Measurements from ENCODE around the gene ZNF423.

ZNF423 gene

GRCh38 chr16:49477250-49477895, 378.5 kb downstream of the ZNF423 start:
- Histone ChIP-seq H3K4me1 (ENCODE audit: control insufficient read depth in 1 of 2, insufficient read depth in 2 of 2, low read length in 2 of 2) (no peaks in the 10 kb centered on the region), H3K4me3 (ENCODE audit: low read depth in 1 of 2, low read length in 2 of 2) (no peak overlapping the region), H3K27ac (ENCODE audit: low read depth, low read length) (no peak overlapping the region), H3K36me3 (ENCODE audit: control insufficient read depth in 1 of 2, insufficient read depth in 2 of 2, low read length in 2 of 2) (no peaks in the 10 kb centered on the region), H3K9ac (ENCODE audit: low read depth in 1 of 2, low read length in 2 of 2) (no peak overlapping the region), H3K9me3 (ENCODE audit: control insufficient read depth in 1 of 2, low read length in 2 of 2) (no peaks in the 10 kb centered on the region), H3K27me3 (ENCODE audit: control insufficient read depth in 1 of 2, insufficient read depth in 2 of 2, low read length in 2 of 2) (peaks cover 0 to 3% of the 10 kb centered on the region in 2 donors)

DNA sequence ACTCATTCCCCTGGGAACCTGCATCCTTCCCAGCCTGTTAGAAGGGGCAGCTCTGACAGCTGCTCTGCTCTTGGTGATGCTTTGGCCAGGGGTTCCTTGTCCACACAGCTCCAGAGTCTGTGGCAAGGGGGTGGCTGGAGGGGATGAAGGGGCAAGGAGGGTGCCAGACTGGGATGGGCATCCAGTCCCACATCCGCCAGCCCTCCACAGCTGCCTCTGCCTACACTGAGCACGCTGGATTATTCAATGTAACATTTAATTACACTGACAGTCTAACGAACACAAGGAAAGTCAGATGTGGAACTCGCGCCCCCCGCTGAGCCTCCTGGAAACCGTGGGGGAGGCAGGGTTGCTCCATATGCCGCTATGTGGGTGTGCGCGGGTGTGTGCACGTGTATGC, 381.2 kb downstream of the ZNF423 start:
- Histone ChIP-seq H3K36me3 (ENCODE audit: control insufficient read depth in 1 of 2, insufficient read depth in 2 of 2, low read length in 2 of 2) (no peaks in the 10 kb centered on the region), H3K9me3 (ENCODE audit: control insufficient read depth in 1 of 2, low read length in 2 of 2) (no peaks in the 10 kb centered on the region), H3K27me3 (ENCODE audit: control insufficient read depth in 1 of 2, insufficient read depth in 2 of 2, low read length in 2 of 2) (peaks cover 0 to 3% of the 10 kb centered on the region in 2 donors), H3K27ac (ENCODE audit: low read depth, low read length) (no peak overlapping the region), H3K4me3 (ENCODE audit: low read depth in 1 of 2, low read length in 2 of 2) (no peak overlapping the region), H3K4me1 (ENCODE audit: control insufficient read depth in 1 of 2, insufficient read depth in 2 of 2, low read length in 2 of 2) (no peaks in the 10 kb centered on the region), H3K9ac (ENCODE audit: low read depth in 1 of 2, low read length in 2 of 2) (no peak overlapping the region)

- Histone ChIP-seq H3K27me3 (ENCODE audit: control insufficient read depth in 1 of 2, insufficient read depth in 2 of 2, low read length in 2 of 2) (peaks cover 0 to 3% of the 10 kb centered on the region in 2 donors), H3K9me3 (ENCODE audit: control insufficient read depth in 1 of 2, low read length in 2 of 2) (no peaks in the 10 kb centered on the region), H3K9ac (ENCODE audit: low read depth in 1 of 2, low read length in 2 of 2) (no peak overlapping the region), H3K4me1 (ENCODE audit: control insufficient read depth in 1 of 2, insufficient read depth in 2 of 2, low read length in 2 of 2) (no peaks in the 10 kb centered on the region), H3K27ac (ENCODE audit: low read depth, low read length) (no peak overlapping the region), H3K36me3 (ENCODE audit: control insufficient read depth in 1 of 2, insufficient read depth in 2 of 2, low read length in 2 of 2) (no peaks in the 10 kb centered on the region), H3K4me3 (ENCODE audit: low read depth in 1 of 2, low read length in 2 of 2) (no peak overlapping the region)
These were observed 382.1 kb downstream of the ZNF423 start for GRCh38 chr16:49473773-49474172.

- no peaks in the 10 kb centered on the region for H3K4me1 ChIP-seq (ENCODE audit: control insufficient read depth in 1 of 2, insufficient read depth in 2 of 2, low read length in 2 of 2)
- H3K27me3 ChIP-seq (ENCODE audit: control insufficient read depth in 1 of 2, insufficient read depth in 2 of 2, low read length in 2 of 2): peaks cover 0 to 3% of the 10 kb centered on the region in 2 donors
- no peak overlapping the region for H3K4me3 ChIP-seq (ENCODE audit: low read depth in 1 of 2, low read length in 2 of 2)
- H3K9me3 ChIP-seq (ENCODE audit: control insufficient read depth in 1 of 2, low read length in 2 of 2): no peaks in the 10 kb centered on the region
- no peaks in the 10 kb centered on the region for H3K36me3 ChIP-seq (ENCODE audit: control insufficient read depth in 1 of 2, insufficient read depth in 2 of 2, low read length in 2 of 2)
- no peak overlapping the region for H3K9ac ChIP-seq (ENCODE audit: low read depth in 1 of 2, low read length in 2 of 2)
- no peak overlapping the region for H3K27ac ChIP-seq (ENCODE audit: low read depth, low read length)
These were observed 382.8 kb downstream of the ZNF423 start for GRCh38 chr16:49473131-49473530.

DNA sequence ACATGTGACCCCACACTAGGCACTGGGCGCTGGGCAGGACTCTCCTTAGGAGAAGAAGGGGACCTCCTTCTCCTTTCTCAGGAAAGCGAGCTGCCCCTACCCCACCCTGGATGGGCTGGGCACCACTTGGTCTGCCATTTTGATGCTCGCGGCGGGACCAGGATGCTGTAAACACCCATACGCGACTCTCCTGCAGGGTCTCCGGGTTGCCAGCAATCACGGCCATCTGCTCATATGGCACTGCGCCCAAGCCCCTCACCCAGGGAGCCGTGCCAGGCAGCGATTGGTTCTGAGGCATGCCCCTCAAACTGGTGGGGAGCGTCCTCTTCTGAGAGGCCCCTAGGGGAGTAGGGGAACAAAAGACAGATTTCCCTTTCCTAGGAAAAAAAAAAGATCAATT, 383.3 kb downstream of the ZNF423 start:
- no peak overlapping the region for H3K4me3 ChIP-seq (ENCODE audit: low read depth in 1 of 2, low read length in 2 of 2)
- H3K36me3 ChIP-seq (ENCODE audit: control insufficient read depth in 1 of 2, insufficient read depth in 2 of 2, low read length in 2 of 2): no peaks in the 10 kb centered on the region
- H3K9me3 ChIP-seq (ENCODE audit: control insufficient read depth in 1 of 2, low read length in 2 of 2): no peaks in the 10 kb centered on the region
- H3K27ac ChIP-seq (ENCODE audit: low read depth, low read length): no peak overlapping the region
- H3K4me1 ChIP-seq (ENCODE audit: control insufficient read depth in 1 of 2, insufficient read depth in 2 of 2, low read length in 2 of 2): no peaks in the 10 kb centered on the region
- H3K27me3 ChIP-seq (ENCODE audit: control insufficient read depth in 1 of 2, insufficient read depth in 2 of 2, low read length in 2 of 2): peaks cover 0 to 3% of the 10 kb centered on the region in 2 donors
- H3K9ac ChIP-seq (ENCODE audit: low read depth in 1 of 2, low read length in 2 of 2): no peak overlapping the region

GRCh38 chr16:49471038-49471727, 384.7 kb downstream of the ZNF423 start:
- Histone ChIP-seq H3K9me3 (ENCODE audit: control insufficient read depth in 1 of 2, low read length in 2 of 2) (no peaks in the 10 kb centered on the region), H3K4me1 (ENCODE audit: control insufficient read depth in 1 of 2, insufficient read depth in 2 of 2, low read length in 2 of 2) (no peaks in the 10 kb centered on the region), H3K36me3 (ENCODE audit: control insufficient read depth in 1 of 2, insufficient read depth in 2 of 2, low read length in 2 of 2) (no peaks in the 10 kb centered on the region), H3K4me3 (ENCODE audit: low read depth in 1 of 2, low read length in 2 of 2) (no peak overlapping the region), H3K27ac (ENCODE audit: low read depth, low read length) (no peak overlapping the region), H3K9ac (ENCODE audit: low read depth in 1 of 2, low read length in 2 of 2) (no peak overlapping the region), H3K27me3 (ENCODE audit: control insufficient read depth in 1 of 2, insufficient read depth in 2 of 2, low read length in 2 of 2) (peaks cover 0 to 1% of the 10 kb centered on the region in 2 donors)

- no peak overlapping the region for H3K4me3 ChIP-seq (ENCODE audit: low read depth in 1 of 2, low read length in 2 of 2)
- no peaks in the 10 kb centered on the region for H3K27me3 ChIP-seq (ENCODE audit: control insufficient read depth in 1 of 2, insufficient read depth in 2 of 2, low read length in 2 of 2)
- H3K36me3 ChIP-seq (ENCODE audit: control insufficient read depth in 1 of 2, insufficient read depth in 2 of 2, low read length in 2 of 2): no peaks in the 10 kb centered on the region
- H3K9ac ChIP-seq (ENCODE audit: low read depth in 1 of 2, low read length in 2 of 2): no peak overlapping the region
- H3K27ac ChIP-seq (ENCODE audit: low read depth, low read length): no peak overlapping the region
- no peaks in the 10 kb centered on the region for H3K4me1 ChIP-seq (ENCODE audit: control insufficient read depth in 1 of 2, insufficient read depth in 2 of 2, low read length in 2 of 2)
- no peaks in the 10 kb centered on the region for H3K9me3 ChIP-seq (ENCODE audit: control insufficient read depth in 1 of 2, low read length in 2 of 2)
These were observed 385.4 kb downstream of the ZNF423 start for GRCh38 chr16:49470513-49470991.

DNA sequence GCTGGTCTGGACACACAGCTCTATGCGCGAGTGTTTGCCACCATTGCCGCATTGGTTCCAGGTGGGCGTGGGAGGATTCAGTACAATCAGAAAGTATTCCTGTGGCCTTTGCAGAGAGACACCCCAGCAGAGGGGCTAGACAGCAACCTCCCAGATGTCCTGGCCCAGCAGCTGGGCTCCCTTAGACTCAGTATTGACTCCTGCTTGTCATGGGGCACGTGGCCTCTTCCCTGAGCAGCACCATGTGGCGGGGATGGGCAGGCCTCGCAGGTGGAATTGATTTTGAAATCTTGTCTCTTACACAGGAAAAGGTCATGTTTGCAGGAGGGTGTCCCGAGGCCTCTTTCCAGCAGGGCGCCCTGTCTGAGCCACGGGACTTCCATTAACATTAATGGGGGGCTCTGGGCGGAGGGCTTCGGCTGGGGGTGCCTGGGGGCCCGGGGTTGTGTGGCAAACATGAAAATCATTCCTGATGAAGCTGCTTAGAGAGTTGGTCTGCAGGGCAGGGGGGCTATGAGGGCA, 385.9 kb downstream of the ZNF423 start:
- Histone ChIP-seq H3K4me1 (ENCODE audit: control insufficient read depth in 1 of 2, insufficient read depth in 2 of 2, low read length in 2 of 2) (no peaks in the 10 kb centered on the region), H3K27ac (ENCODE audit: low read depth, low read length) (no peak overlapping the region), H3K4me3 (ENCODE audit: low read depth in 1 of 2, low read length in 2 of 2) (no peak overlapping the region), H3K9me3 (ENCODE audit: control insufficient read depth in 1 of 2, low read length in 2 of 2) (no peaks in the 10 kb centered on the region), H3K9ac (ENCODE audit: low read depth in 1 of 2, low read length in 2 of 2) (no peak overlapping the region), H3K36me3 (ENCODE audit: control insufficient read depth in 1 of 2, insufficient read depth in 2 of 2, low read length in 2 of 2) (no peaks in the 10 kb centered on the region), H3K27me3 (ENCODE audit: control insufficient read depth in 1 of 2, insufficient read depth in 2 of 2, low read length in 2 of 2) (no peaks in the 10 kb centered on the region)

- H3K27me3 ChIP-seq (ENCODE audit: control insufficient read depth in 1 of 2, insufficient read depth in 2 of 2, low read length in 2 of 2): peaks cover 0 to 2% of the 10 kb centered on the region in 2 donors
- H3K4me1 ChIP-seq (ENCODE audit: control insufficient read depth in 1 of 2, insufficient read depth in 2 of 2, low read length in 2 of 2): peaks cover 0 to 4% of the 10 kb centered on the region in 2 donors
- no peak overlapping the region for H3K27ac ChIP-seq (ENCODE audit: low read depth, low read length)
- H3K9ac ChIP-seq (ENCODE audit: low read depth in 1 of 2, low read length in 2 of 2): no peak overlapping the region
- H3K9me3 ChIP-seq (ENCODE audit: control insufficient read depth in 1 of 2, low read length in 2 of 2): no peaks in the 10 kb centered on the region
- H3K4me3 ChIP-seq (ENCODE audit: low read depth in 1 of 2, low read length in 2 of 2): no peak overlapping the region
- H3K36me3 ChIP-seq (ENCODE audit: control insufficient read depth in 1 of 2, insufficient read depth in 2 of 2, low read length in 2 of 2): no peaks in the 10 kb centered on the region
These were observed 386.6 kb downstream of the ZNF423 start for GRCh38 chr16:49469311-49469670.

DNA sequence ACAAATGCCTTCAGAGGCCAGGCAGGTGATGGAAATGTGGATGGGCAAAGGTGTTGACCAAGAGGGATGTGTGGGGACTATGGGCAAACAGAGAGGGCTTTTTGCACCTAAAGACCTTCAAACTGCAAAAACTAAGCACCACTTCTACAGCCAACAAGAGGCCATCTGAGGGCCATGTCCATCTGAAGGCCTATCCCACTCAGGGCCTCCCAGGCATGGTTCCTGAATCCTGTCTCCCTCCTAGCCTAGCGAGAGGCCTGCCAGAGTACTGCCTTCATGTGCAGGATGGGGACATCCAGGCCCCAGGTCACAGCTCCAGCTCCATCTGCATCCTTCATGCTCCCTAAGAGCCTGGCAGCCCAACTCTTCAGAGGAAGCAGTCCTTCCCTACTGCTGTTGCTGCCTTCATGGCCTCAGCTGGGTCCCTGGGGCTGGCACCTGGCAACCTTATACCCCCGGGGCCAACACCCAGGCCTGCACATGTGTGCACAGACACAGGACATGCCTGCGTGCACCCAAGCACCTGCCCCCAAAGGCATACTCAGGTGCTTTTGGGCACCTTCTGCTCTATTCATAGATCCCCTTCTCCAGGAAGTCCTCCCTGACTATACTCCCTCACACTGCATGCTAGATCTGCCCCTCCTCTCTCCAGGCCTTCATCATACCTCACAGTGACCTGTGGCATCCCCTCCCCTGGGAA, 387.2 kb downstream of the ZNF423 start:
- Histone ChIP-seq H3K27me3 (ENCODE audit: control insufficient read depth in 1 of 2, insufficient read depth in 2 of 2, low read length in 2 of 2) (peaks cover 0 to 2% of the 10 kb centered on the region in 2 donors), H3K4me3 (ENCODE audit: low read depth in 1 of 2, low read length in 2 of 2) (no peak overlapping the region), H3K9me3 (ENCODE audit: control insufficient read depth in 1 of 2, low read length in 2 of 2) (no peaks in the 10 kb centered on the region), H3K36me3 (ENCODE audit: control insufficient read depth in 1 of 2, insufficient read depth in 2 of 2, low read length in 2 of 2) (no peaks in the 10 kb centered on the region), H3K9ac (ENCODE audit: low read depth in 1 of 2, low read length in 2 of 2) (no peak overlapping the region), H3K4me1 (ENCODE audit: control insufficient read depth in 1 of 2, insufficient read depth in 2 of 2, low read length in 2 of 2) (peaks cover 0 to 7% of the 10 kb centered on the region in 2 donors), H3K27ac (ENCODE audit: low read depth, low read length) (no peak overlapping the region)
